Neural progenitor cell (in vitro differentiated cells): ENCODE results near the gene FXYD7. TPM values are rescaled to one million over a fixed set of nuclear protein-coding genes. Genes with fewer than 3 reads are reported as not detected.

Experiments
- DNase-seq: peaks from one replicate; pipeline ENCODE4 v3.0.0-alpha.2; 2016; ENCODE audit warnings: low spot score
- H2AFZ ChIP-seq: fragments of 200-600 bp; sonication (generic); replicated peaks from 2 replicates; pipeline ENCODE4 v1.6.1; 2016; ENCODE audit warnings: antibody characterized with exemption
- H3F3A ChIP-seq: fragments of 200-600 bp; sonication (generic); 2 replicates; pipeline ENCODE4 v1.6.1; 2016; ENCODE audit warnings: antibody characterized with exemption, low read depth
- H3K27ac ChIP-seq: fragments of 200-600 bp; sonication (generic); 2 replicates; pipeline ENCODE4 v1.5.1; 2016; ENCODE audit warnings: mild to moderate bottlenecking
- H3K27me3 ChIP-seq: fragments of 200-600 bp; sonication (generic); 2 replicates; pipeline ENCODE4 v1.6.1; 2016; ENCODE audit warnings: mild to moderate bottlenecking, moderate library complexity
- H3K36me3 ChIP-seq: fragments of 200-600 bp; sonication (generic); 2 replicates; pipeline ENCODE4 v1.5.1; 2016
- H3K4me1 ChIP-seq: fragments of 200-600 bp; sonication (generic); 2 replicates; pipeline ENCODE4 v1.6.1; 2016; ENCODE audit warnings: mixed run types
- H3K4me2 ChIP-seq: fragments of 200-600 bp; sonication (generic); 2 replicates; pipeline ENCODE4 v1.6.1; 2016
- H3K4me3 ChIP-seq: fragments of 200-600 bp; sonication (generic); 2 replicates; pipeline ENCODE4 v1.5.1; 2016
- H3K79me2 ChIP-seq: fragments of 200-600 bp; sonication (generic); 2 replicates; pipeline ENCODE4 v1.6.1; 2016; ENCODE audit warnings: low read depth
- H3K9ac ChIP-seq: fragments of 200-600 bp; sonication (generic); 2 replicates; pipeline ENCODE4 v1.6.1; 2016
- H3K9me3 ChIP-seq: fragments of 200-600 bp; sonication (generic); 2 replicates; pipeline ENCODE4 v1.5.1; 2016; ENCODE audit warnings: low read depth
- H4K20me1 ChIP-seq: fragments of 200-600 bp; sonication (generic); 2 replicates; pipeline ENCODE4 v1.6.1; 2016; ENCODE audit warnings: low read depth
- H3K27ac Mint-ChIP-seq: 3 replicates; pipeline ENCODE4 v1.8.0; 2021; ENCODE audit warnings: mixed read lengths
- H3K27me3 Mint-ChIP-seq: 2 replicates; pipeline ENCODE4 v1.8.0; 2022; ENCODE audit warnings: low read depth, mild to moderate bottlenecking, inconsistent platforms, moderate library complexity, mixed read lengths; ENCODE audit not compliant: insufficient read depth
- H3K36me3 Mint-ChIP-seq: 3 replicates; pipeline ENCODE4 v1.8.0; 2021; ENCODE audit warnings: mixed read lengths
- H3K4me1 Mint-ChIP-seq: 3 replicates; pipeline ENCODE4 v1.8.0; 2021; ENCODE audit warnings: mixed read lengths
- H3K4me3 Mint-ChIP-seq: 3 replicates; pipeline ENCODE4 v1.8.0; 2021; ENCODE audit warnings: mild to moderate bottlenecking, moderate library complexity, mixed read lengths
- H3K9me3 Mint-ChIP-seq: 3 replicates; pipeline ENCODE4 v1.8.0; 2020; ENCODE audit warnings: mixed read lengths
- CTCF ChIP-seq: fragments of 200-600 bp; sonication (generic); IDR thresholded peaks from 2 replicates; pipeline ENCODE4 v1.5.1; 2017; ENCODE audit warnings: antibody characterized with exemption, mild to moderate bottlenecking
- EZH2 ChIP-seq: fragments of 200-600 bp; sonication (generic); IDR thresholded peaks from 2 replicates; pipeline ENCODE4 v1.6.1; 2017; ENCODE audit warnings: antibody characterized with exemption, mild to moderate bottlenecking, moderate library complexity
- EZH2phosphoT487 ChIP-seq: fragments of 200-600 bp; sonication (generic); IDR thresholded peaks from 2 replicates; pipeline ENCODE4 v1.6.1; 2017; ENCODE audit warnings: antibody characterized with exemption
- total RNA-seq: library from RNA; depleted of rRNA; stranded (reverse); fragments of >200 nt; gene quantifications from 2 replicates; pipeline ENCODE4 v1.2.3, GENCODE V29; 2015; ENCODE audit warnings: low replicate concordance

Gene FXYD7
- total RNA-seq, 1 donor from 2014 or later: 0.13 TPM

GRCh38 chr19:35164418-35164817 is 21.4 kb downstream of the FXYD7 start:
- no peak overlapping the region for H3K27ac Mint-ChIP-seq
- no peak overlapping the region for H3K4me3 Mint-ChIP-seq
- TF ChIP-seq CTCF (no peak), EZH2phosphoT487 (no peak), EZH2 (no peak)
- H3K4me2 ChIP-seq: no peak overlapping the region
- H3K4me1 Mint-ChIP-seq: no peaks in the 10 kb centered on the region
- H3K27me3 Mint-ChIP-seq: peaks cover 8% of the 10 kb centered on the region
- no peaks in the 10 kb centered on the region for H3K4me1 ChIP-seq
- no peak overlapping the region for H3K27ac ChIP-seq
- H3K36me3 Mint-ChIP-seq: no peaks in the 10 kb centered on the region
- H2AFZ ChIP-seq: no peak overlapping the region
- no peak for DNase-seq
- no peaks in the 10 kb centered on the region for H3F3A ChIP-seq
- H3K36me3 ChIP-seq: no peaks in the 10 kb centered on the region
- H3K9ac ChIP-seq: no peak overlapping the region
- no peaks in the 10 kb centered on the region for H3K9me3 ChIP-seq
- H4K20me1 ChIP-seq: no peaks in the 10 kb centered on the region
- peaks cover 19% of the 10 kb centered on the region for H3K9me3 Mint-ChIP-seq
- H3K4me3 ChIP-seq: no peak overlapping the region
- no peaks in the 10 kb centered on the region for H3K79me2 ChIP-seq
- no peaks in the 10 kb centered on the region for H3K27me3 ChIP-seq

- Histone ChIP-seq H3F3A (no peaks in the 10 kb centered on the region), H3K27me3 (no peaks in the 10 kb centered on the region), H3K4me2 (no peak overlapping the region), H3K9ac (no peak overlapping the region), H3K36me3 (no peaks in the 10 kb centered on the region), H3K4me3 (no peak overlapping the region), H3K79me2 (no peaks in the 10 kb centered on the region), H3K9me3 (no peaks in the 10 kb centered on the region), H3K27ac (no peak overlapping the region), H4K20me1 (no peaks in the 10 kb centered on the region), H3K4me1 (no peaks in the 10 kb centered on the region), H2AFZ (no peak overlapping the region)
- H3K27ac Mint-ChIP-seq: no peak overlapping the region
- no peak for DNase-seq
- no peak overlapping the region for H3K4me3 Mint-ChIP-seq
- no peaks in the 10 kb centered on the region for H3K4me1 Mint-ChIP-seq
- H3K27me3 Mint-ChIP-seq: peaks cover 8% of the 10 kb centered on the region
- H3K36me3 Mint-ChIP-seq: no peaks in the 10 kb centered on the region
- TF ChIP-seq EZH2phosphoT487: no peak
- no peak for TF ChIP-seq EZH2
- H3K9me3 Mint-ChIP-seq: peaks cover 19% of the 10 kb centered on the region
Measured at GRCh38 chr19:35165200-35166058, 22.4 kb downstream of the FXYD7 start.

GRCh38 chr19:35166100-35167063 is 23.3 kb downstream of the FXYD7 start:
- Mint-ChIP-seq H3K36me3 (no peaks in the 10 kb centered on the region), H3K9me3 (peaks cover 19% of the 10 kb centered on the region), H3K4me1 (no peaks in the 10 kb centered on the region), H3K27ac (no peak overlapping the region), H3K27me3 (peaks cover 8% of the 10 kb centered on the region), H3K4me3 (no peak overlapping the region)
- no peaks in the 10 kb centered on the region for H3K79me2 ChIP-seq
- no peak overlapping the region for H3K4me3 ChIP-seq
- H3K27me3 ChIP-seq: no peaks in the 10 kb centered on the region
- DNase-seq: no peak
- no peak overlapping the region for H3K4me2 ChIP-seq
- no peak overlapping the region for H3K9ac ChIP-seq
- TF ChIP-seq CTCF (no peak), EZH2phosphoT487 (no peak), EZH2 (no peak)
- no peaks in the 10 kb centered on the region for H3F3A ChIP-seq
- H4K20me1 ChIP-seq: no peaks in the 10 kb centered on the region
- no peaks in the 10 kb centered on the region for H3K4me1 ChIP-seq
- no peak overlapping the region for H2AFZ ChIP-seq
- no peak overlapping the region for H3K27ac ChIP-seq
- H3K36me3 ChIP-seq: no peaks in the 10 kb centered on the region
- H3K9me3 ChIP-seq: no peaks in the 10 kb centered on the region
